OCI-LY1 (cell line): ENCODE data around the gene NFAM1.

Source experiments
- H2AFZ ChIP-seq: fragments of 200-600 bp; sonication (generic), shearing (Covaris generic); 2 replicates; pipeline ENCODE4 v1.6.0; 2014; ENCODE audit warnings: antibody characterized with exemption, mild to moderate bottlenecking, low read length
- H3F3A ChIP-seq: fragments of 200-600 bp; sonication (generic), shearing (Covaris generic); 2 replicates; pipeline ENCODE4 v1.6.0; 2014; ENCODE audit warnings: mild to moderate bottlenecking, antibody characterized with exemption, low read length, moderate library complexity; ENCODE audit not compliant: insufficient read depth
- H3K27ac ChIP-seq: fragments of 200-600 bp; sonication (generic); 2 replicates; pipeline ENCODE4 v1.5.1; 2014; ENCODE audit warnings: low read length, mixed run types, mild to moderate bottlenecking, low read depth; ENCODE audit not compliant: poor library complexity, severe bottlenecking
- H3K27me3 ChIP-seq: fragments of 200-600 bp; sonication (generic); 2 replicates; pipeline ENCODE4 v1.6.0; 2014; ENCODE audit warnings: antibody characterized with exemption, mild to moderate bottlenecking, low read length, moderate library complexity; ENCODE audit not compliant: insufficient read depth
- H3K36me3 ChIP-seq: fragments of 200-600 bp; sonication (generic); 2 replicates; pipeline ENCODE4 v1.6.1; 2014; ENCODE audit warnings: mild to moderate bottlenecking, antibody characterized with exemption, low read length, moderate library complexity, mixed read lengths; ENCODE audit not compliant: insufficient read depth
- H3K4me1 ChIP-seq: fragments of 200-600 bp; sonication (generic); 2 replicates; pipeline ENCODE4 v1.5.1; 2014; ENCODE audit warnings: mild to moderate bottlenecking, low read length, moderate library complexity; ENCODE audit not compliant: insufficient read depth, severe bottlenecking
- H3K4me2 ChIP-seq: fragments of 200-600 bp; sonication (generic), shearing (Covaris generic); 2 replicates; pipeline ENCODE4 v1.6.1; 2014; ENCODE audit warnings: low read length
- H3K4me3 ChIP-seq: fragments of 200-600 bp; sonication (generic); 2 replicates; pipeline ENCODE4 v1.5.1; 2014; ENCODE audit warnings: low read length, low read depth, mild to moderate bottlenecking, mixed read lengths; ENCODE audit not compliant: poor library complexity, severe bottlenecking
- H3K79me2 ChIP-seq: fragments of 200-600 bp; shearing (Covaris generic); 2 replicates; pipeline ENCODE4 v1.6.1; 2016; ENCODE audit warnings: mixed run types, low read length, mixed read lengths; ENCODE audit not compliant: insufficient read depth
- H3K9ac ChIP-seq: fragments of 200-600 bp; sonication (generic), shearing (Covaris generic); 2 replicates; pipeline ENCODE4 v1.6.1; 2014; ENCODE audit warnings: mild to moderate bottlenecking, low read length, mixed read lengths
- H3K9me2 ChIP-seq: fragments of 200-600 bp; sonication (generic), shearing (Covaris generic); 2 replicates; pipeline ENCODE4 v1.6.1; 2014; ENCODE audit warnings: low read depth, mild to moderate bottlenecking, low read length, mixed read lengths
- H3K9me3 ChIP-seq: fragments of 200-600 bp; shearing (Covaris generic); 2 replicates; pipeline ENCODE4 v1.6.1; 2014; ENCODE audit warnings: low read length, mixed read lengths
- H4K20me1 ChIP-seq: fragments of 200-600 bp; sonication (generic), shearing (Covaris generic); 2 replicates; pipeline ENCODE4 v1.6.0; 2016; ENCODE audit warnings: mild to moderate bottlenecking, low read length; ENCODE audit not compliant: insufficient read depth
- CTCF ChIP-seq: fragments of 200-600 bp; sonication (generic), shearing (Covaris generic); IDR thresholded peaks from 2 replicates; pipeline ENCODE4 v1.5.1; 2017; ENCODE audit warnings: mild to moderate bottlenecking, antibody characterized with exemption, low read length, moderate library complexity, mixed read lengths
- EZH2 ChIP-seq: fragments of 200-600 bp; sonication (generic), shearing (Covaris generic); IDR thresholded peaks from 2 replicates; pipeline ENCODE4 v1.8.0; 2017; ENCODE audit warnings: borderline replicate concordance, mixed run types, mild to moderate bottlenecking, antibody characterized with exemption, low read length, moderate library complexity, mixed read lengths

NFAM1 gene

GRCh38 chr22:42380769-42381551 is 51.2 kb downstream of the NFAM1 start:
- no peak overlapping the region for H3K9ac ChIP-seq
- H3K9me2 ChIP-seq: no peaks in the 10 kb centered on the region
- no peak overlapping the region for H3K27ac ChIP-seq
- H3K4me2 ChIP-seq: no peak overlapping the region
- no peaks in the 10 kb centered on the region for H3K9me3 ChIP-seq
- peaks cover 9% of the 10 kb centered on the region; the same call in 1 of the 2 replicates for H3K27me3 ChIP-seq
- no peaks in the 10 kb centered on the region for H3K36me3 ChIP-seq
- TF ChIP-seq EZH2 (no peak), CTCF (no peak)
- no peaks in the 10 kb centered on the region for H3F3A ChIP-seq
- no peak overlapping the region for H2AFZ ChIP-seq
- H3K4me3 ChIP-seq: no peak overlapping the region
- no peaks in the 10 kb centered on the region for H4K20me1 ChIP-seq
- H3K4me1 ChIP-seq: no peaks in the 10 kb centered on the region
- H3K79me2 ChIP-seq: no peaks in the 10 kb centered on the region

GRCh38 chr22:42379966-42380537 is 52.2 kb downstream of the NFAM1 start:
- Histone ChIP-seq H3K9me2 (no peaks in the 10 kb centered on the region), H2AFZ (no peak overlapping the region), H3K4me3 (no peak overlapping the region), H4K20me1 (no peaks in the 10 kb centered on the region), H3F3A (no peaks in the 10 kb centered on the region), H3K9ac (no peak overlapping the region), H3K36me3 (no peaks in the 10 kb centered on the region), H3K4me1 (no peaks in the 10 kb centered on the region), H3K9me3 (no peaks in the 10 kb centered on the region), H3K27me3 (peaks cover 9% of the 10 kb centered on the region; the same call in 1 of the 2 replicates), H3K4me2 (no peak overlapping the region), H3K27ac (no peak overlapping the region), H3K79me2 (no peaks in the 10 kb centered on the region)
- TF ChIP-seq EZH2 (no peak), CTCF (no peak)

DNA sequence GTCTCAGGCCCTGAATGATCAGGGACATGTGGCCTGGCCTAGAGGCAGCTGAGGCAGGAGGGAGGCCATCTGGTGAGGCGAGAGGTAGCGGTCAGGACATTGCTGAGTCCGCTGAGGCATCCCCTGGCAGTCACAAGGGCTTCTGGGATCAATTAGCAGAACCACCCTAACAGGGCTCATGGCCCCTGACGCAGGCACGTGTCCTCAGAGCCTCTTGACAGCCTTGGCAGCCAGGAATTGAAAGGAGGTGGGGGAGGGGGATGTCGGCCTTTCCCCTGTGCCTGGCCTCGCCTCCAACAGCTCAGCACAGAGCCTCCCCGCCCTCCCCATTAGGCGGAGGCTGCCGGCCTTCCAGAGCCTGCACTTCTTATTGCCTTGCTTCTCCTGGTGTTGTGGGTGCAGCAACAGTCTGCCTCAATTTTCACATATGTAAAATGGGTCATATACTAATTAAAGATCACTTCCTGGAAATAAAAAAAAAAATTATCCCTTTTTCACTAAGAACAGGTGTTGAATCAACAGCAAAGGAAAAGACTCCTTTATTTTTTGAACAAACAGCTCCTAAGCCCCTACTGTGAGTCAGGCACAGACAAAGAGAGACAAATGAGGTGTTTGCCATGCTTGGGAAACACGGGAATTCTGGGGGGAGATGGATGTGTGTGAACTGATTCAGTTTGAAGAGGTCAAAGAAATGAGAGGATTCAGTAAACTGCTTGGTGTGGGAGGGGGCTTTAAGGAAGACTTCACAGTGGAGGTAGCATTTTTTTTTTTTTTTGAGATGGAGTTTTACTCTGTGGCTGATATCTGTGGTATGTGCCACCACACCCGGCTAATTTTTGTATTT is 55.3 kb downstream of the NFAM1 start:
- Histone ChIP-seq H3K9ac (no peak overlapping the region), H3K36me3 (no peaks in the 10 kb centered on the region), H4K20me1 (no peaks in the 10 kb centered on the region), H3K27me3 (peaks cover 3% of the 10 kb centered on the region; the same call in 1 of the 2 replicates), H3K4me2 (no peak overlapping the region), H2AFZ (no peak overlapping the region), H3F3A (no peaks in the 10 kb centered on the region), H3K4me3 (no peak overlapping the region), H3K27ac (no peak overlapping the region), H3K9me2 (no peaks in the 10 kb centered on the region), H3K4me1 (no peaks in the 10 kb centered on the region), H3K79me2 (no peaks in the 10 kb centered on the region), H3K9me3 (no peaks in the 10 kb centered on the region)
- no peak for TF ChIP-seq CTCF
- no peak for TF ChIP-seq EZH2
